Measurements from ENCODE around the gene TMPRSS2. TPM values are rescaled to one million over a fixed set of nuclear protein-coding genes. Genes with fewer than 3 reads are reported as not detected.

The TMPRSS2 gene
- polyA plus RNA-seq, 4 donors, result 0.57 to 46.0 (median 36.6) TPM

GRCh38 chr21:41482980-41483379 lies 25.0 kb downstream of the TMPRSS2 start:
- DNase-seq (ENCODE audit: low read depth in 4 of 4, low spot score in 3 of 4), result no peak

GRCh38 chr21:41482301-41482700 lies 25.7 kb downstream of the TMPRSS2 start:
- DNase-seq (ENCODE audit: low read depth in 4 of 4, low spot score in 3 of 4), result no peak

- DNase-seq (ENCODE audit: low read depth in 4 of 4, low spot score in 3 of 4), result no peak
These were observed 26.8 kb downstream of the TMPRSS2 start for GRCh38 chr21:41481191-41481590.

- no peak for DNase-seq (ENCODE audit: low read depth in 4 of 4, low spot score in 3 of 4)
These were observed 27.8 kb downstream of the TMPRSS2 start for GRCh38 chr21:41480086-41480690.

GRCh38 chr21:41479686-41480085 lies 28.3 kb downstream of the TMPRSS2 start:
- no peak for DNase-seq (ENCODE audit: low read depth in 4 of 4, low spot score in 3 of 4)

GRCh38 chr21:41478319-41479177 lies 29.4 kb downstream of the TMPRSS2 start:
- no peak for DNase-seq (ENCODE audit: low read depth in 4 of 4, low spot score in 3 of 4)

GRCh38 chr21:41477641-41478318 lies 30.2 kb downstream of the TMPRSS2 start:
- no peak for DNase-seq (ENCODE audit: low read depth in 4 of 4, low spot score in 3 of 4)

GRCh38 chr21:41475714-41476420 lies 32.1 kb downstream of the TMPRSS2 start:
- no peak for DNase-seq (ENCODE audit: low read depth in 4 of 4, low spot score in 3 of 4)

GRCh38 chr21:41472753-41473548 lies 35.0 kb downstream of the TMPRSS2 start:
- no peak for DNase-seq (ENCODE audit: low read depth in 4 of 4, low spot score in 3 of 4)

GRCh38 chr21:41470054-41470453 lies 37.9 kb downstream of the TMPRSS2 start:
- DNase-seq (ENCODE audit: low read depth in 4 of 4, low spot score in 3 of 4), result no peak

- no peak for DNase-seq (ENCODE audit: low read depth in 4 of 4, low spot score in 3 of 4)
These were observed 41.7 kb downstream of the TMPRSS2 start for GRCh38 chr21:41466024-41466820.

- no peak for DNase-seq (ENCODE audit: low read depth in 4 of 4, low spot score in 3 of 4)
These were observed 42.7 kb downstream of the TMPRSS2 start for GRCh38 chr21:41465176-41465781.

- DNase-seq (ENCODE audit: low read depth in 4 of 4, low spot score in 3 of 4), result peak in 3 of 4 donors; percentile 20 to 45 (median 36)
These were observed 47.1 kb downstream of the TMPRSS2 start for GRCh38 chr21:41460578-41461527.

- DNase-seq (ENCODE audit: low read depth in 4 of 4, low spot score in 3 of 4), result no peak
These were observed 47.9 kb downstream of the TMPRSS2 start for GRCh38 chr21:41459884-41460534.

GRCh38 chr21:41458559-41458958 lies 49.4 kb downstream of the TMPRSS2 start:
- no peak for DNase-seq (ENCODE audit: low read depth in 4 of 4, low spot score in 3 of 4)

- DNase-seq (ENCODE audit: low read depth in 4 of 4, low spot score in 3 of 4), result no peak
These were observed 49.8 kb downstream of the TMPRSS2 start for GRCh38 chr21:41458121-41458520.

- DNase-seq (ENCODE audit: low read depth in 4 of 4, low spot score in 3 of 4), result no peak
These were observed 54.2 kb downstream of the TMPRSS2 start for GRCh38 chr21:41453761-41454160.

Measured in left renal pelvis (tissue), 4 donors.